ENCODE results near the gene PPM1B. TPM values are rescaled to one million over a fixed set of nuclear protein-coding genes. Genes with fewer than 3 reads are reported as not detected.
"Not testable (repeated sequence)": the region's sequence is repeated elsewhere in the genome, so short reads cannot be mapped to it uniquely, and the experiment has no call there.

Gene PPM1B
- total RNA-seq, 1 donor from 2014 or later, result 56.2 TPM

DNA sequence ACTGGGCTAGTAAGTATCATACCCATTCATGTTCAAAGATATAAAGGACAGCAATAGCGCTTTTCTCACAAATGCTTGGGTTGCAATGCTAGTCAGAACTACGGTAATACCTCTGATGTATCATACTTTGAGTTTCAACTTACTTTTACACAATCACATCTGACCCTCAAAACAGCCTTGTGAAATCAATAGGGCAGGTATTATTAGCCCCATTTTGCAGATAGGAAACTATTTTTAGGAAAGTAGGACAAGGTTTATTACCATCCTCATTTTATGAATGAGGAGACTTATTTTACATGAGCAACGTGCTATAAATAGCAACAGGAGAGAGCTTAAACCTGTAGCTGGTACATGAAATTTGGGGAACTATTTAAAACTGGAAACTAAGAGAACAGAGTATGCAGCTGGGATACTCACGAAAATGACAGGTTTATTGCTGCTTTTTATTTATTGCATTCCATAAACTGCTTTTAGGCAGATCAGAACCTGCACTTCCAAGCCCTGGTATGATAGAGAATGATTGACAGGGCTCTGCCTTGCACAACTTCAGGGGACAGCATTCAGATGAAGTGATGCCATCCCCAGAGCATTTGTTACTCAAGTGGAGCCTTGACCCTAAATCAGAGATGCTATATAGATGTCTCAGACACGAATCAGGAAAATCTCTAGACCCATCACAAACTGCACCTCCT, 42.4 kb upstream of the PPM1B start:
- peaks cover 2% of the 10 kb centered on the region for H3K9me3 ChIP-seq (replicated peaks)
- intact Hi-C loops (cut with micrococcal nuclease), result no loop called here
- no peak for TF ChIP-seq CTCF (IDR thresholded peaks at IDR 0.05; ENCODE audit: borderline replicate concordance)
- no peaks in the 10 kb centered on the region for H3K36me3 ChIP-seq
- DNase-seq, result no peak
- no peak overlapping the region for H3K27ac ChIP-seq (replicated peaks)
- peaks cover 7% of the 10 kb centered on the region for H3K4me1 ChIP-seq
- H3K27me3 ChIP-seq (ENCODE audit: low read depth), result no peaks in the 10 kb centered on the region
- H3K4me3 ChIP-seq, result no peak overlapping the region

GRCh38 chr2:44130441-44130840, 38.2 kb upstream of the PPM1B start:
- Histone ChIP-seq H3K27ac (replicated peaks) (peak overlapping the region; percentile 76), H3K9me3 (replicated peaks) (peaks cover 6% of the 10 kb centered on the region), H3K4me1 (peaks cover 7% of the 10 kb centered on the region), H3K4me3 (no peak overlapping the region), H3K36me3 (no peaks in the 10 kb centered on the region), H3K27me3 (ENCODE audit: low read depth) (no peaks in the 10 kb centered on the region)
- TF ChIP-seq CTCF (IDR thresholded peaks at IDR 0.05; ENCODE audit: borderline replicate concordance), result no peak
- no peak for DNase-seq
- intact Hi-C loops (cut with micrococcal nuclease), result no loop called here

GRCh38 chr2:44131177-44131576, 37.5 kb upstream of the PPM1B start:
- DNase-seq, result no peak
- H3K4me1 ChIP-seq, result peaks cover 10% of the 10 kb centered on the region
- H3K36me3 ChIP-seq, result no peaks in the 10 kb centered on the region
- TF ChIP-seq CTCF (IDR thresholded peaks at IDR 0.05; ENCODE audit: borderline replicate concordance), result no peak
- intact Hi-C loops (cut with micrococcal nuclease), result no loop called here
- H3K9me3 ChIP-seq (replicated peaks), result peaks cover 6% of the 10 kb centered on the region
- no peaks in the 10 kb centered on the region for H3K27me3 ChIP-seq (ENCODE audit: low read depth)
- peak overlapping the region; percentile 76 for H3K27ac ChIP-seq (replicated peaks)
- no peak overlapping the region for H3K4me3 ChIP-seq

GRCh38 chr2:44133602-44134001, 35.1 kb upstream of the PPM1B start:
- H3K9me3 ChIP-seq (replicated peaks); intact Hi-C loops (cut with micrococcal nuclease); H3K36me3 ChIP-seq; H3K27ac ChIP-seq (replicated peaks); H3K27me3 ChIP-seq (ENCODE audit: low read depth); DNase-seq; H3K4me3 ChIP-seq: not testable (repeated sequence)
- H3K4me1 ChIP-seq, result peaks cover 15% of the 10 kb centered on the region

DNA sequence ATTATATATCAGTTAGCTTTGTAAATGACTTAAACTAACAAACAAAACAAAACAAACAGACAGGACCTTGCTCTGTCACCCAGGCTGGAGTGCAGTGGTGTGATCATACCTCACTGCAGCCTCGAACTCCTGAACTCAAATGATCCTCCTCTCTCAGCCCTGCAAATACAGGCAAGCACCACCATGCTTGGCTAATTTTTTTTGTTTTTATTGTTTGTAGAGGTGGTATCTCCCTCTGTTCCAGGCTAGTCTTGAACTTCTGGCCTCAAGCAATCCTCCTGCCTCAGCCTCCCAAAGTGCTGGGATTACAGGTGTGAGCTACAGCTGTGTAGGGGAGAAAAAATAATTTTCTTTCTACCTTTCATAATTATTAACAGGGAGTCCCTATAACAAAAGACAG, 33.8 kb upstream of the PPM1B start:
- no peaks in the 10 kb centered on the region for H3K36me3 ChIP-seq
- H3K27ac ChIP-seq (replicated peaks), result no peak overlapping the region

More for the DNA sequence above, 33.8 kb upstream of the PPM1B start:
- intact Hi-C loops (cut with micrococcal nuclease), result no loop called here
- Histone ChIP-seq H3K27me3 (ENCODE audit: low read depth) (no peaks in the 10 kb centered on the region), H3K9me3 (replicated peaks) (peaks cover 6% of the 10 kb centered on the region), H3K4me3 (no peak overlapping the region), H3K4me1 (peaks cover 15% of the 10 kb centered on the region)
- DNase-seq, result no peak
- TF ChIP-seq CTCF (IDR thresholded peaks at IDR 0.05; ENCODE audit: borderline replicate concordance), result no peak

All from left ventricle myocardium inferior (tissue), 1 donor.